Keratinocyte (primary cell): Measurements from ENCODE around the gene ZNF460. TPM values are rescaled to one million over a fixed set of nuclear protein-coding genes. Genes with fewer than 3 reads are reported as not detected.

Experiments used
- DNase-seq: peaks from one replicate; pipeline ENCODE4 v3.0.0-alpha.2; 2011; ENCODE audit warnings: low read depth, missing footprints, low spot score
- FAIRE-seq: peaks from 2 replicates; lab custom pipeline; 2011; peaks lifted over from hg19 to GRCh38; lab: Jason Lieb, UNC
- H2AFZ ChIP-seq: 2 replicates; pipeline ENCODE4 v1.6.0; 2012; ENCODE audit warnings: low read length, control low read depth, inconsistent platforms; ENCODE audit not compliant: control insufficient read depth
- H3K27ac ChIP-seq: 2 replicates; pipeline ENCODE4 v1.5.1; 2011; ENCODE audit warnings: low read length; ENCODE audit not compliant: control insufficient read depth, insufficient read depth
- H3K27me3 ChIP-seq: 3 replicates; pipeline ENCODE4 v1.6.0; 2011; ENCODE audit warnings: low read length; ENCODE audit not compliant: control insufficient read depth, insufficient read depth; ENCODE audit errors: extremely low read depth
- H3K36me3 ChIP-seq, 2 experiments: 2 replicates in 1 of 2; 3 replicates in 1 of 2; pipeline ENCODE4 v1.5.1; 2011; ENCODE audit warnings: low read length in 2 of 2, mild to moderate bottlenecking in 1 of 2; ENCODE audit not compliant: control insufficient read depth in 2 of 2, insufficient read depth in 2 of 2; ENCODE audit errors: extremely low read depth in 1 of 2
- H3K4me1 ChIP-seq: 3 replicates; pipeline ENCODE4 v1.5.1; 2011; ENCODE audit warnings: low read length; ENCODE audit not compliant: control insufficient read depth, insufficient read depth; ENCODE audit errors: extremely low read depth
- H3K4me2 ChIP-seq: 3 replicates; pipeline ENCODE4 v1.6.0; 2011; ENCODE audit warnings: low read depth, low read length; ENCODE audit not compliant: control insufficient read depth, insufficient read depth; ENCODE audit errors: extremely low read depth
- H3K4me3 ChIP-seq, 3 experiments: fragments of 200-600 bp in 1 of 3; sonication (generic) in 1 of 3; 2 replicates in 2 of 3; 3 replicates in 1 of 3; pipeline ENCODE4 v1.5.1; 2011 to 2016; ENCODE audit warnings: low read length in 3 of 3, mild to moderate bottlenecking in 3 of 3, control low read depth in 2 of 3, inconsistent platforms in 1 of 3, low read depth in 1 of 3, mixed read lengths in 1 of 3, mixed run types in 1 of 3, moderate library complexity in 1 of 3; ENCODE audit not compliant: control insufficient read depth in 2 of 3, insufficient read depth in 2 of 3; ENCODE audit errors: extremely low read depth in 1 of 3
- H3K79me2 ChIP-seq: 2 replicates; pipeline ENCODE4 v1.6.0; 2012; ENCODE audit warnings: low read length; ENCODE audit not compliant: control insufficient read depth, insufficient read depth
- H3K9ac ChIP-seq: 3 replicates; pipeline ENCODE4 v1.6.0; 2011; ENCODE audit warnings: low read length; ENCODE audit not compliant: control insufficient read depth, insufficient read depth; ENCODE audit errors: extremely low read depth
- H3K9me1 ChIP-seq: 3 replicates; pipeline ENCODE4 v1.6.0; 2011; ENCODE audit warnings: low read length; ENCODE audit not compliant: control insufficient read depth, insufficient read depth; ENCODE audit errors: extremely low read depth
- H3K9me3 ChIP-seq: 2 replicates; pipeline ENCODE4 v1.5.1; 2012; ENCODE audit warnings: low read depth, low read length; ENCODE audit not compliant: control insufficient read depth
- H4K20me1 ChIP-seq: 3 replicates; pipeline ENCODE4 v1.6.0; 2011; ENCODE audit warnings: low read length; ENCODE audit not compliant: control insufficient read depth, insufficient read depth; ENCODE audit errors: extremely low read depth
- CTCF ChIP-seq, 3 experiments: IDR thresholded peaks in 1 of 3; conservative IDR thresholded peaks in 1 of 3; optimal IDR thresholded peaks in 1 of 3; 2 replicates in 2 of 3; 3 replicates in 1 of 3; pipeline versions ENCODE3 to v1.5.1; 2011; ENCODE audit warnings: low read length in 3 of 3, mild to moderate bottlenecking in 3 of 3, moderate library complexity in 2 of 3, control low read depth in 1 of 3, inconsistent platforms in 1 of 3; ENCODE audit not compliant: insufficient read depth in 2 of 3; ENCODE audit errors: extremely low read depth in 1 of 3
- EZH2 ChIP-seq: IDR thresholded peaks from one replicate; pipeline ENCODE4 v1.6.1; 2012; ENCODE audit warnings: inconsistent platforms, mild to moderate bottlenecking, low read length, moderate library complexity
- dilution Hi-C: fragments of 300-500 bp; cut with MboI; formaldehyde crosslinking; loops from one replicate; pipeline ENCODE4 v1.7.0; 2020; ENCODE audit warnings: low sequenced_read_pairs; ENCODE audit not compliant: extremely low pct_ligation_motif_present
- polyA plus RNA-seq, 5 experiments: library from polyadenylated mRNA; depleted of rRNA in 3 of 5; stranded (reverse) in 3 of 5; stranded (forward) in 1 of 5; unstranded in 1 of 5; fragments of >200 nt; gene quantifications; 1 replicate in 1 of 5; 2 replicates in 3 of 5; 3 replicates in 1 of 5; pipeline versions ENCODE4 v1.2.1 to v1.2.3, GENCODE V29; 2011 to 2012; ENCODE audit warnings: missing spikeins in 2 of 5, low read depth in 1 of 5, low replicate concordance in 1 of 5

The ZNF460 gene
- polyA plus RNA-seq, 1 donor (not counting 4 experiments of a cell fraction or from before 2014, with no cell fraction given): 10.3 TPM

DNA sequence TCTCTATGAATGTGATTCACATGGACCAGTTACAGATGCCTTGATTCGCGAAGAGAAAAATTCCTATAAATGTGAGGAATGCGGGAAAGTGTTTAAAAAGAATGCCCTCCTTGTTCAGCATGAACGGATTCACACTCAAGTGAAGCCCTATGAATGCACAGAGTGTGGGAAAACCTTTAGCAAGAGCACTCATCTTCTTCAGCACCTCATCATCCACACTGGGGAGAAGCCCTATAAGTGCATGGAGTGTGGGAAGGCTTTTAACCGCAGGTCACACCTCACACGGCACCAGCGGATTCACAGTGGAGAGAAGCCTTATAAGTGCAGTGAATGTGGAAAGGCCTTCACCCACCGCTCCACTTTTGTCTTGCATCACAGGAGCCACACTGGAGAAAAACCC, 47.7 kb downstream of the ZNF460 start:
- Histone ChIP-seq H3K9me3 (no peaks in the 10 kb centered on the region), H3K27me3 (no peaks in the 10 kb centered on the region), H4K20me1 (no peaks in the 10 kb centered on the region), H3K9me1 (no peaks in the 10 kb centered on the region), H3K4me2 (no peak overlapping the region), H3K79me2 (peaks cover 8% of the 10 kb centered on the region), H3K4me1 (no peaks in the 10 kb centered on the region), H3K9ac (no peak overlapping the region), H2AFZ (no peak overlapping the region), H3K4me3 (no peak overlapping the region), H3K36me3 (peaks cover 23 to 28% of the 10 kb centered on the region in 2 experiments), H3K27ac (no peak overlapping the region)
- no peak for FAIRE-seq
- DNase-seq: no peak
- dilution Hi-C loops: no loop called here
- TF ChIP-seq EZH2 (no peak), CTCF (optimal IDR thresholded peaks at IDR 0.05 in 1 of 3, IDR thresholded peaks at IDR 0.05 in 1 of 3, conservative IDR thresholded peaks at IDR 0.05 in 1 of 3; ENCODE audit: extremely low read depth in 1 of 3, insufficient read depth in 2 of 3, low read length in 3 of 3) (no peak)

DNA sequence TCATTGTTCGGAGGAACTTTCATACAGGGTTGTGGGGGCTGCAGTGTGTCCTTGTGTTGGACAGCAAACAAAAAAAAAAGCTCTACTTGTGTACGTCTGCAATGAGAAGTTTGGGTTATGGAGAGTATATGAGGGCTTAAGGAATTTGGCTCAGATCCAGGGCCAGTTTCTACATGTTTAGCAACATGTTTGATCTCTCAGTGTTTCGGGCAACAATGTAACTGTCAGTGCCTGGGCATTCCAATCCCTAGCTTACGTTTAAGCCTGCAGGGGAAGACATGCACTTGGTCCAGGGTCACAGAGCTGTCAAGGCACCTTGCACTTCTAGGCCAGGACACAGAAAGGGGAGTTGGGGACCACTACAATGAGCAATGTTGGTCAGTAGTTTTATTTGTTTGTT, 53.9 kb downstream of the ZNF460 start:
- Histone ChIP-seq H3K79me2 (no peaks in the 10 kb centered on the region), H4K20me1 (no peaks in the 10 kb centered on the region), H3K9ac (no peak overlapping the region), H2AFZ (no peak overlapping the region), H3K9me3 (no peaks in the 10 kb centered on the region), H3K36me3 (no peaks in the 10 kb centered on the region), H3K4me2 (peak overlapping the region; percentile 69), H3K27me3 (no peaks in the 10 kb centered on the region), H3K4me1 (peaks cover 12% of the 10 kb centered on the region), H3K9me1 (no peaks in the 10 kb centered on the region), H3K27ac (peak overlapping the region; percentile 48), H3K4me3 (peak overlapping the region in 1 of 3 experiments; percentile 18)
- TF ChIP-seq CTCF (optimal IDR thresholded peaks at IDR 0.05 in 1 of 3, IDR thresholded peaks at IDR 0.05 in 1 of 3, conservative IDR thresholded peaks at IDR 0.05 in 1 of 3; ENCODE audit: extremely low read depth in 1 of 3, insufficient read depth in 2 of 3, low read length in 3 of 3) (no peak), EZH2 (no peak)
- DNase-seq: peak; percentile 56
- dilution Hi-C loops: no loop called here
- FAIRE-seq: peak; percentile 99
